Esophagus mucosa (tissue), 1 donor: ENCODE results near the gene CGB3. TPM values are rescaled to one million over a fixed set of nuclear protein-coding genes. Genes with fewer than 3 reads are reported as not detected.
"Not testable (repeated sequence)": the region's sequence is repeated elsewhere in the genome, so short reads cannot be mapped to it uniquely, and the experiment has no call there.

Experiments
- ATAC-seq: fragments of 200-7000 bp; cut with Tn5 transposase; one replicate; pipeline ENCODE4 v1.9.1; 2020
- total RNA-seq: library from RNA; stranded (reverse); gene quantifications from one replicate; pipeline ENCODE4 v1.2.4, GENCODE V29; 2023
- donor health status: DM: yes; HTN: yes; CAD: no.

CGB3 gene
- total RNA-seq, 1 donor from 2014 or later = not detected

DNA sequence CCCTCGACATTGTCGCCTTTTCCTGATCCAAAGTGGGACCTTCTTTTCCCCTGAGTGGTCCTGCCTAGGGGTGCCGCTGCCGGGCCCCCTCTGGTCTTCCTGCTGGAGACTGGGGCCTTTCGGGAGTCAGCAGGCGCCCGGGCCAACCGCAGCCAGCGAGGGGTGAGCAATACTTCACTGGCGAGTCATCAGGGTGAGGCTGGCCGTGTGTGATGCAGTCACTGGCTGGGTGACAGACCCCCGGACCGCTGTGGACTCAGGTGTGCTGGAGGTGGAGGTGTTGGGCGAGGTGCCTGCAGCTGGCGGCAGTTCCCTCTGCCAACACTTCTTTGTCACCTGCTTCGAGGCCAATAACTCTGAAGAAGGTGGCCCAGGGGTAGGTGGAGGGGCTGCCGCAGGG, 18.0 kb upstream of the CGB3 start:
- ATAC-seq = no peak

DNA sequence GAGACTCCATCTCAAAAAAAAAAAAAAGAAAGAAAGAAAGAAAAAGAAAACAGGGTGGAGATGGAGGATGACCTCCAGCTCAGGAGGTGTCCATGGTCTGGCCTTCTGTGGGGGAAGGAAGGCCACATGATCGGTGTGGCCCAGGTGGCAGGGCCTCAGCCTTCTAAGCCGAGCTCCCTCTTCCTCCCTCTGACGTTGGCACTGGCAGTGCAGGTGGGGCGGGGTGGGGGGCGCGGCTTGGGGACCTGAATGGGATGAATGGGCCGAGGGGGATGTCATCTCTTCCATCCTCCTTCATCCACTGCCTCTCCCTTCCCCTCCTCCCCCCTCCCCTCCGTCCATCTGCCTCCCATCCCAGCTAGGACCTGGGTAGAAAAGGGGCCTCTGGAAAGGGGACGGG, 15.6 kb upstream of the CGB3 start:
- ATAC-seq = not testable (repeated sequence)

DNA sequence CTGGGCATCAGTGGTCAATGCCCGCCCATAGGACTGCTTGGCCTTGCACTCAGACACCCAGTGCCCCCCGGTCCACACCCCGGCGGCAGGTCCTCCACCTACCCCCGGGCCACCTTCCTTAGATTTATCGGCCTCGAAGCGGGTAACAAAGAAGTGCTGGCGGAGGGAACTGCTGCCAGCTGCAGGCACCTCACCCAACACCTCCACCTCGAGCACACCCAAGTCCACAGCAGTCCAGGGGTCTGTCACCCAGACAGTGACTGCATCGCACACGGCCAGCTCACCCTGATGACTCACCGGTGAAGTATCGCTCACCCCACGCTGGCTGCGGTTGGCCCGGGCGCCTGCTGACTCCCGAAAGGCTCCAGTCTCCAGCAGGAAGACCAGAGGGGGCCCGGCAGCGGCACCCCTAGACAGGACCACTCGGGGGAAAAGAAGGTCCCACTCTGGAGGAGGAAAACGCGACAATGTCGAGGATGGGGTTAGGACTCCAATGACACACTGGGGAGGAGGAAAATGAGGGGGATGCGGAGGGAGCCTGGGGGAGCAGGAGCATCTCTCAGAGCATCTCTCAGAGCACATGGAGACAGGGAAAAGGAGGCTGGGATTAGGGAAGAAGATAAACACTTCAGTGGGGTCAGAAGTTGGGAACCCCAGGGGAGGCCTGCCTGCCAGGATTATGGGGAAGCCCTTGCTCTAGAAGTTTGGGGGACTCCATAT, 14.6 kb upstream of the CGB3 start:
- ATAC-seq = peak; percentile 55

DNA sequence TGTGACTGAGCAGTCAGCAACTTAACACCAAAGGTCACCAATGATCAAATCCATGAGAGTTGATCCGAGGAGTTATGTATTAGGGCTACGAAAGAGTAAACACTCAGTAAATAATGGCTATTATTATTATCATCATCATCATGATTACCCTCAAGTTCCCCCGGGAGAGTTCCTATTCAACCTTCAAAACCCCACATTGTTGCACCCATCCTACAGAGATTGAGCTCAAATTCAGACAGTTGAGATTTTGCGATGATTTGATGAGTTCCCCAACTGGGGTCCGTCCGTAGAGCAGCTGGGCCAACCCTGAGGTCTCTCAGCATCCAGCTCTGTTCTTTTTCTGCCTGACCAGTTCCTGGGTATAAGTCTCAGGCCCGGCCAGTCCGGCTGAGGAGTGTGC, 14.0 kb upstream of the CGB3 start:
- ATAC-seq = not testable (repeated sequence)

DNA sequence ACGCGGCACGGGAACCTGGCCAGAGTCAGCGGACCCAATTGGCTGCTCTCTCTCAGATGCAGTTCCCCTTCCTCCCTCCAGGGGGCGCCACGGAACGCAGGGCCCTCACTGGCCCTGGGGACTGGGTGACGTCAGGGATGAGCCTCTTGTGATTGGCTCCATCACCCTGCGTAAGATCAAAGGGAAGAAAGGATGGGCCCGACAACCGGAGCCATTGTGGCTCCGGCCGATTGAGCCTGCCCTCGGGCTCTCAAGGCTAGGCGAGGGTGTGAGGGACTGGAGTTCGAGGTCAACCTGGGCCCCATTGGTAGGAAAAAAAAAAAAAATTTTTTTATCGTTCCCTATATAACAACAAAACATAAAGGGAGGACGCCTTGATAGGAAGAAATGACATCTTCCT, 12.7 kb upstream of the CGB3 start, which contains the start of gene CGB1:
CGB1 (minus strand) TSS at position 81 of the 400 bp plus-strand sequence. CDS start 184 bp downstream, outside the sequence.
- not testable (repeated sequence) for ATAC-seq

DNA sequence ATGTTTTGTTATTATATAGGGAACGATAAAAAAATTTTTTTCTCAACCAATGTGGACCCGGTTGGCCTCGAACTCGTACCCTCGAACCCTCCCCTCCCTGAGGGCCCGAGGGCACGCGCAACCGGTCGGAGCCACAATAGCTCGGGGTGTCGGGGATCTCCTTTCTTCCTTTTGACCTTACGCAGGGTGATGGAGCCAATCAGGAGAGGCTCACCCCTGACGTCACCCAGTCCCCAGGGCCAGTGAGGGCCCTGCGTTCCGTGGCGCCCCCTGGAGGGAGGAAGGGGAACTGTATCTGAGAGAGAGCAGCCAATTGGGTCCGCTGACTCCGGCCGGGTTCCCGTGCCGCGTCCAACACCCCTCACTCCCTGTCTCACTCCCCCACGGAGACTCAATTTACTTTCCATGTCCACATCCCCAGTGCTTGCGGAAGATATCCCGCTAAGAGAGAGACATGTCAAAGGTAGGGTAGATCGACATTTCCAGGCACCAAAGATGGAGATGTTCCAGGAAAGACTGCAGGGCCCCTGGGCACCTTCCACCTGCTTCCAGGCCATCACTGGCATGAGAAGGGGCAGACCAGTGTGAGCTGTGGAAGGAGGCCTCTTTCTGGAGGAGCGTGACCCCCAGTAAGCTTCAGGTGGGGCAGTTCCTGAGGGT, 7.6 kb upstream of the CGB3 start, which contains the start of gene CGB2:
CGB2 (plus strand) TSS at position 249 of the 660 bp plus-strand sequence; CDS start at position 455, 206 bp downstream.
- ATAC-seq = peak; percentile 22

DNA sequence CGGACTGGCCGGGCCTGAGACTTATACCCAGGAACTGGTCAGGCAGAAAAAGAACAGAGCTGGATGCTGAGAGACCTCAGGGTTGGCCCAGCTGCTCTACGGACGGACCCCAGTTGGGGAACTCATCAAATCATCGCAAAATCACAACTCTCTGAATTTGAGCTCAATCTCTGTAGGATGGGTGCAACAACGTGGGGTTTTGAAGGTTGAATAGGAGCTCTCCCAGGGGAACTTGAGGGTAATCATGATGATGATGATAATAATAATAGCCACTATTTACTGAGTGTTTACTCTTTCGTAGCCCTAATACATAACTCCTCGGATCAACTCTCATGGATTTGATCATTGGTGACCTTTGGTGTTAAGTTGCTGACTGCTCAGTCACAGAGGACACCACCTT, 6.2 kb upstream of the CGB3 start:
- not testable (repeated sequence) for ATAC-seq

DNA sequence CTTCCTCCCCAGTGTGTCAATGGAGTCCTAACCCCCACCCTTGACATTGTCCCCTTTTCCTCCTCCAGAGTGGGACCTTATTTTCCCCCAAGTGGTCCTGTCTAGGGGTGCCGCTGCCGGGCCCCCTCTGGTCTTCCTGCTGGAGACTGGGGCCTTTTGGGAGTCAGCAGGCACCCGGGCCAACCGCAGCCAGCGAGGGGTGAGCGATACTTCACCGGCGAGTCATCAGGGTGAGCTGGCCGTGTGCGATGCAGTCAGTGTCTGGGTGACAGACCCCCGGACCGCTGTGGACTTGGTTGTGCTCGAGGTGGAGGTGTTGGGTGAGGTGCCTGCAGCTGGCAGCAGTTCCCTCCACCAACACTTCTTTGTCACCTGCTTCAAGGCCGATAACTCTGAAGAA, 5.6 kb upstream of the CGB3 start:
- not testable (repeated sequence) for ATAC-seq

DNA sequence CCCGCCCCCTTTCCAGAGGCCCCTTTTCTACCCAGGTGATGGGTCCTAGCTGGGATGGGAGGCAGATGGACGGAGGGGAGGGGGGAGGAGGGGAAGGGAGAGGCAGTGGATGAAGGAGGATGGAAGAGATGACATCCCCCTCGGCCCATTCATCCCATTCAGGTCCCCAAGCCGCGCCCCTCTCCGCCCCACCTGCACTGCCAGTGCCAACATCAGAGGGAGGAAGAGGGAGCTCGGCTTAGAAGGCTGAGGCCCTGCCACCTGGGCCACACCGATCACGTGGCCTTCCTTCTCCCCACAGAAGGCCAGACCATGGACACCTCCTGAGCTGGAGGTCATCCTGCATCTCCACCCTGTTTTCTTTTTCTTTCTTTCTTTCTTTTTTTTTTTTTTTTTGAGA, 4.6 kb upstream of the CGB3 start:
- not testable (repeated sequence) for ATAC-seq

DNA sequence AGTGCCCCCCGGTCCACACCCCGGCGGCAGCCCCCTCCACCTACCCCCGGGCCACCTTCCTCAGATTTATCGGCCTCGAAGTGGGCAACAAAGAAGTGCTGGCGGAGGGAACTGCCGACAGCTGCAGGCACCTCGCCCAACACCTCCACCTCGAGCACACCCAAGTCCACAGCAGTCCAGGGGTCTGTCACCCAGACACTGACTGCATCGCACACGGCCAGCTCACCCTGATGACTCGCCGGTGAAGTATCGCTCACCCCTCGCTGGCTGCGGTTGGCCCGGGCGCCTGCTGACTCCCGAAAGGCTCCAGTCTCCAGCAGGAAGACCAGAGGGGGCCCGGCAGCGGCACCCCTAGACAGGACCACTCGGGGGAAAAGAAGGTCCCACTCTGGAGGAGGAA, 1.5 kb upstream of the CGB3 start:
- ATAC-seq = not testable (repeated sequence)

DNA sequence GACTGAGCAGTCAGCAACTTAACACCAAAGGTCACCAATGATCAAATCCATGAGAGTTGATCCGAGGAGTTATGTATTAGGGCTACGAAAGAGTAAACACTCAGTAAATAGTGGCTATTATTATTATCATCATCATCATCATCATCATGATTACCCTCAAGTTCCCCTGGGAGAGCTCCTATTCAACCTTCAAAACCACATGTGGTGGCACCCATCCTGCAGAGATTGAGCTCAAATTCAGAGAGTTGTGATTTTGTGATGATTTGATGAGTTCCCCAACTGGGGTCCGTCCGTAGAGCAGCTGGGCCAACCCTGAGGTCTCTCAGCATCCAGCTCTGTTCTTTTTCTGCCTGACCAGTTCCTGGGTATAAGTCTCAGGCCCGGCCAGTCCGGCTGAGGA, 955 bp upstream of the CGB3 start:
- ATAC-seq = not testable (repeated sequence)

DNA sequence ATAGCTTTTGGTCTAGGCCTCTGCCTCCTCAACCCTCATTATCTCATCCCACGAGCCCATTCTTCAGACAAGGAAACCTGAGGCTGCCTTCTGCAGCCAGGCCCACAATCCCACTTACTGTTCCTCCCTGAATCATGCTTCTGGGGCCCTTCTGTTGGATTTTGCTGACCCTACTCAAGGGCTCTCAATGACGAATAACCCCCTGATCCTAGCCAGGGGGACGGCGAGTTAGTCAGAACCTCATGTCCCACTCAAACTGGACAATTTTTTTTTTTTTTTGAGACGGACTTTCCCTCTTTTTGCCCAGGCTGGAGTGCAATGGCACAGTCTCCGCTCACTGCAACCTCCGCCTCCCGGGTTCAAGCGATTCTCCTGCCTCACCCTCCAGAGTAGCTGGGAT, 2.0 kb downstream of the CGB3 start:
- ATAC-seq = no peak

DNA sequence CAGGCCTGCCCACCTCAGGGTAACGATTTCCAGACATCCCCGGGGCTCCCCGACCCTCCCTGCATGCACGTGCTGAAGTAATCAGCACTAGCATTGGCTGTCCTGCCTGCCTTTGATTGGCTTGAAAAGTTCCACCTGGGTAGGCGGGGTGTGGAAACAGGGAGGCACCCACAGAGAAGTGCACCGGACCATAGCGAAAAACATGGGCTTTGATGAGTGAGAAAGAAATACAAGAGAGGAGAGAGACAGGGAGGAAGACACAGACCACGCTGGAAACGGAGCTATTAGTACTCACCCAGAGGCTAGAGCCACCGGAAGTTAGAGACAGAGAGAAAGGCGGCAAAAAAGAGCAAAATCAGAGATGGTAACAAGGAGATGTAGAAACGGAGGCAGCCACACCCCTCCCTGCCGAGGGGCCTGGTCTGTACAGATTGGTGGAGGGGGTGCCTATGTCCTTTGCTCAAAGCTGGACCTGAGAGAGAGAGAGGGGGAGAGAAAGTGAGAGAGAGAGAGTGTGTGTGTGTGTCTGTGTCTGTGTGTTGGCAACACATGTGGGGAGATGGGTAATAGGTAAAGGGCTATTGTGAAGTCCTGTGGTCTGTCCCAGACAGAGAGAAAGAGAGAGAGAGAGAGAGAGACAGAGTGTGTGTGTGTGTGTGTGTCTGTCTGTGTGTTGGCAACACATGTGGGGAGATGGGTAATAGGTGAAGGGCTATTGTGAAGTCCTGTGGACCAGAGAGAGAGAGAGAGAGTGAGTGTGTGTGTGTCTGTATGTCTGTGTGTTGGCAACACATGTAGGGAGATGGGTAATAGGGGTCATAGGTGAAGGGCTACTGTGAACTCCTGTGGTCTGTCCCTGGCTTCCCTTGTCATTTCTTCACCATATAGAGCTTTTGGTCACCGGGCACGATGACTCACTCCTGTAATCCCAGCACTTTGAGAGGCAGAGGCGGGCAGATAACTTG, 2.9 kb downstream of the CGB3 start:
- no peak for ATAC-seq

DNA sequence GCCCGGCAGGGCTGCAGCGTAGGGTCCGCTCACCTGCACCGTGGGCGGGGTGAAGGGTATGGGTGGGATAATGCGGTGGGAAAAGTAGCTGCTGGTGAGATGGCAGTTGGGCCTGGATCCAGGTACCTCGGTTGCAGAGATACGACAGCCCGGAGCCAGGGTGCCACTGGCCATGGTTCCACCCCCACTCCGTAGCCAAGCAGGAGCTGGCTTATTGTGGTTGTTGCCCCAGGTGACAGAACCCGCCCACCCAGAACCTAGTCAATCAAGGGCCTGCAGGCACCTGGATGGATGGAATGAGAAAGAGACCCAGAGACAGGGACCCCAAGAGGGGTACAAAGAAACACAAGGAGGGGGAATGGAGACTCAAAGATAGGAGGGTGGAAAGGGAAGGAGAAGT, 3.8 kb downstream of the CGB3 start:
- ATAC-seq = no peak

DNA sequence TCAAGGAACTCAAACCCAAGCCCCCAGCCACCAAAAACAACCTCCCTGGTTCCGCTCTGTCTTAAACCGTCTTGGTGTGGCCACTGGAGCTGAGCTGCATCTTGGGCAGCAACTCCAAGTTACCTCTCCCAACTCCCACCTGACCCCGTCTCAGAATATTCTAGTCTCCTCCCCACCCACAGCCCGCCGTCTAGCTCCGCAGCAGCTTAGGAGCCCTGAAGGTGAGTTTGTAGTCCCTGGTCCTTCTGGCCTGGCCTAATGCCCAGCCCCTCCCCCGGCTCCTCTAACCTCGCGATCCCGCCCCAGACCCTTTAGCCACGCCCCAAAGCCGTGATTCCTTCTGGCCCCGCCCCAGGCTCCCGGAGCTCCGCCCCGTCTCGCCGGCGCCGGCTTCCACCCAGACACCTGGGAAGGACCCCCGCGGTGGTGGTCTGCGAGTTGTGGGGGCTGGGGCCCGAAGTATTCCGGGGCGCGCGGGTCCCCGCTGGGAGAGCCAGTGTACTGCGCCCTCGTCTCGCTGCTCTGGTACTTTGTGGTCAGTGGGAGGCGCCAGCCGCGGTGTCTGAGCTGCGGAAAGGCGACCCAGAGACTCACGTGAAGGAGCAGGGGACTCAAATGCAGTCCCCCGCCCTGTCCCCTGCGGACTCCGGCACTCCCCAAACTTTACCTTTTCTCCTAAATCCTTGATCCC, 4.7 kb downstream of the CGB3 start:
- ATAC-seq = peak; percentile 52

DNA sequence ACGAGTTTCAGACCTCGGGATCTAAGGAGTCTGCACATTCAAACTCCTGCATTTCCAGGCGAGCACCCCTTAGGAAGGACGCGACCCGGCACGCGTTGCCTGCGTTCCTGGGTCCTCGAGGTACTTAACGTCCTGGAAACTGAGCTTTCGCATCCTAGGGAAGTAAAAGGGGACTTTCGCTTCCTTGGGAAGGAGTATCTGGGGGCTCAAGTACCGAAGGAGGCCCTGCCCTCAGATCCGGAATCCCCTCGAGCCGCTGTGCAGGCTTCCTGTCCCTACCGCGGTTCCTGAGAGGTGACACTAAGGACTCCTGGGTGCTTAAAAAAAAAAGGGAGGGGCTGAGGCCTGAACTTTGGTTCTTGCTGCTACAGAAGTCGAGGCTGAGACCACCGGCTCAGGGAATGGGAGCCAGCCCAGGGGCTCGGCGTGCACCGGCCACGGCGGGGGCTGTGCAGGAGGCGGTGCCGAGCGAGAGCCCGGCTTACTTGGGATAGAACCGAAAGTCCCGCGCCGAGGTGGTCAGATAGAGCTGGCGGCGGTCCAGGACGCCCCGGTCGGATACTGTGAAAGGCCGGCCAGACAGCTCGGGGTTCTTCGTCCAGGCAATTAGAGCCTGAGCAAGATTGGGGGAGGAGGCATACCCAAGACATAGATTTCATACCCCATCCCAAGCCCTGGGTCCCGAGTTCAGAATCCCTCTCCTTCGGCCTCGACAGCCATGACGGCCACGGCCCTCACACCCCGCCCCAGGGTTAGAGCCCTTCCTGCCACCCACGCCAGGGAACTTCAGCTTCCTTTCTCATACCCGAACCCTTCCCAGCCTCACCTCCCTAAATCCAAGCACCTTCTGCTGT, 5.5 kb downstream of the CGB3 start:
- not testable (repeated sequence) for ATAC-seq

DNA sequence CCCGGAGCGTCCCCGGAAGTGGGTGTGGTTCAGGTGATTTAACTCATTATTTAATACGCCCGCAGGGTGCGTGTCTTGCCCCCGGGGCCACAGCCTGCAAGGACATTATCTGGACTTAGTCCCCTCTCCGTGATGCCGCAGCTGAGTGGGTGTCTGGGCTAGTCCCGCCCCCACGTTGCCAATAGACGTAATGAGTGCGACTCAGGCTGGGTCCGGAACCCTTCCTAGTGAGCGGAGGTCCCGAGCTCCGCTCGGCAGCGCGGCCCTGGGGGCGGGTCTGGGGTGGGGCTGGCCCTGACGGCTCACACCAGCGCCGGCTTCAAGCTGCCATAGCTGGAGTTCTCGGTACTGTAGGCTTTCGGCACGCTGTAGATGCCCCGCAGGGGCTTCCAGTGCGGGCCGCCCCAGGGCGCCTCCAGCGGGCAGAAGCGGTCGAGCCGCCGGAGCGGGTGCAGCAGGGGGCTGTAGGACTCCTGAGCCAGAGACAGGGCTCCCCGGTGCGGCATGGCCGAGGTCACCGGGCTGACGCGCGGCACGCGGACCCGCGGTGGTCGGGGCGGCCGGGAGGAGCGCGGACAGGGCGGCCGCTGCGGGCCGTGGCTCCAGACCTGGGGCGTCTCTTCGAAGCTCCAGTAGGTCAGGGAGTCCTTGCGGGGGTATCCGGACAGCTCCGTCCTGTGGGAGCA, 6.3 kb downstream of the CGB3 start:
- peak; percentile 41 for ATAC-seq

DNA sequence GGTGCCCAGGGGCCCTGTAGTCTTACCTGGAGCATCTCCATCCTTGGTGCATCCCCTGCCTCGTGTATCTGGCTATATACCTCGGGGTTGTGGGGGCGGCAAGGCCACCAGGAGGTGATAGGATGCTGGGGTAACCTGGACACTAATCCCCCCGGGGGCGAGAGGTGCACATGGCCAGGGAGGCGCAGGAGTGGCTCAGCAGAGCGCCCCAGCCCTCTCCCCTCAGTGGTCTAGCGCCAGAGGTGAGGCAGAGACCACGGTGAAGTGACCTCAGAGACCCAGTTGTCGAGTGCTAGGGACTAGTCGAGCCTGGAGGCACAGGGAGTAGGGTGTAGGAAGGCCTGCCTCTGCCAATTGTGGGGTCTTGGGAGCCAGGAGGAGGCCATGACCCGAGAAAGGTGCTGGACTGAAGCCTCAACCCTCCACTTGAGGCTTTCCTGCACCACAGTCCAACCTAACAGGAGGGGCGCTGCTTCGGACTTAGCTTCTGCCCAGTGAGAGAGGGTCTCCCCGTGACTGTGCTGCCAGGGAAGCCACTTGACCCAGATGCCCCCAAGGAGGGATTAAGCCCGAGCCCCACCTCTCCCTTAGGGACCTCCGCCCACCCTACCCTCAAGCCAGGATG, 7.0 kb downstream of the CGB3 start, which contains the start of gene LHB:
LHB (minus strand) TSS at position 51 of the 625 bp plus-strand sequence; CDS start at position 41, 10 bp downstream.
- no peak for ATAC-seq

DNA sequence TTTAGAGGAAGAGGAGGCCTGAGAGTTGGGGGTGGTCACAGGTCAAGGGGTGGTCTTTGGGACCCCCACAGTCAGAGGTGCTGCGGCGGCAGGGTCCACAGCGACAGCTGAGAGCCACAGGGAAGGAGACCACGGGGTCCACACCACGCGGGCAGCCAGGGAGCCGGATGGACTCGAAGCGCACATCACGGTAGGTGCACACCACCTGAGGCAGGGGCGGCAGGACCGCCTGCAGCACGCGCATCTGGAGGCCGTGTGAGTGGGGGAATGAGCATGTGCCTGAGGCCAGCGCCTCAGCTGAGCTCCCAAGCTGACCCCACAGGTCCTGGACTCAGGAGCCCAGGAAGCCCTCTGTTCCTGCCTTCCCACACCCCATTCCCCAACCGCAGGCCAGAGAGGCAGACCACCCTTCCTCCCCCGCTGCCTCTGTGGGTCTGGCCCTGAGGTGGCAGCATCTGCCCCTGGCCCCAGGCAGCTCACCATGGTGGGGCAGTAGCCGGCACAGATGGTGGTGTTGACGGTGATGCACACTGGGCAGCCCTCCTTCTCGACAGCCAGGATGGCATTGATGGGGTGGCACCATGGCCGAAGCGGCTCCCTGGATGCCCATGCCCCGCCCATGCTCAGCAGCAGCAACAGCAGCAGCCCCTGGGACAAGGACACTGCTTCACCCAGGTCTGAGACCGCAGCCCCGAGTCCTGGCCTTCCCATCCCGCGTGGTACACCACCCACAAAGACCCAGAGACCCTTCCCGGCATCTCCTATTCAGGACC, 7.9 kb downstream of the CGB3 start:
- ATAC-seq = no peak
